ENCODE results near the gene TMEM69.

DNA sequence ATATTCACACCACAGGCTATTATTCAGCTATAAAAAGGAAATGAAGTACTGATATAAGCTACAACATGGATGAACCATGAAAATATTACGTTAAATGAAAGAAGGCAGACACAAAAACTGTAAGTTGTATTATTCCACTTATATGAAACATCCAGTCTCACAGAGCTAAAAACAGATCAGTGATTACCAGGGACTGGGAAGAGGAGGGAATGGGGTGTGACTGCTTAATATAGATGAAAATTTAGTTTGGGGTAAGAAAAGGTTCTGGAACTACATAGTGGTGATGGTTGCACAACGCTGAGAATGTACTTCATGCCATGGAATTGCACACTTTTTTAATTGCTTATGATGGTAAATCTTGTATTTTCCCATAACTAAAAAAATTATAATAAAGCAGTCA lies 21.1 kb upstream of the TMEM69 start:
- no peak for TF ChIP-seq CTCF (conservative IDR thresholded peaks at IDR 0.05; ENCODE audit: low read depth, low read length)
- TF ChIP-seq EZH2 (IDR thresholded peaks at IDR 0.05; ENCODE audit: borderline replicate concordance, low read depth, low read length, poor library complexity, severe bottlenecking), result no peak

All from A673 (cell line).